B cell (primary cell): ENCODE measurements around the gene TMEM132D. TPM values are rescaled to one million over a fixed set of nuclear protein-coding genes. Genes with fewer than 3 reads are reported as not detected.

ENCODE experiments used
- ATAC-seq: fragments of 200-7000 bp; cut with Tn5 transposase; one replicate; pipeline ENCODE4 v1.10.0; 2021; ENCODE audit warnings: low read depth, mild to moderate bottlenecking, moderate number of reproducible peaks, moderate library complexity
- CTCF ChIA-PET: fragments of 350-600 bp; sonication (Branson Sonifier 250); formaldehyde crosslinking; loops from one replicate; lab custom pipeline; 2021; ENCODE audit warnings: antibody characterized with exemption, inconsistent platforms; lab: Charles Lee
- POLR2A ChIA-PET: fragments of 350-600 bp; sonication (Branson Sonifier 250); formaldehyde crosslinking; loops from one replicate; lab custom pipeline; 2021; ENCODE audit warnings: antibody characterized with exemption; lab: Charles Lee
- DNase-seq: peaks from one replicate; pipeline ENCODE4 v3.0.0; 2013
- H2AFZ ChIP-seq: 2 replicates; pipeline ENCODE4 v1.6.1; 2012; ENCODE audit warnings: mild to moderate bottlenecking, low read depth, low read length; ENCODE audit not compliant: insufficient read depth, poor library complexity, severe bottlenecking
- H3K27ac ChIP-seq, 2 donors: 1 replicate in 1 of 2; 2 replicates in 1 of 2; pipeline ENCODE4 v1.5.1; 2012 to 2013; ENCODE audit warnings: low read length in 2 of 2, mild to moderate bottlenecking in 2 of 2, moderate library complexity in 1 of 2
- H3K27me3 ChIP-seq, 4 experiments: fragments of 200-600 bp in 1 of 4; sonication (generic) in 1 of 4; replicated peaks in 1 of 4; 1 replicate in 2 of 4; 2 replicates in 2 of 4; pipeline versions ENCODE4 v1.6.1 to v1.7.0; 2013 to 2016; ENCODE audit warnings: low read length in 3 of 4, mild to moderate bottlenecking in 2 of 4, mixed read lengths in 1 of 4, moderate library complexity in 1 of 4; ENCODE audit not compliant: insufficient read depth in 4 of 4, control insufficient read depth in 3 of 4; ENCODE audit errors: control extremely low read depth in 1 of 4
- H3K36me3 ChIP-seq, 2 experiments: replicated peaks in 1 of 2; 1 replicate in 1 of 2; 2 replicates in 1 of 2; pipeline versions ENCODE4 v1.6.1 to v1.7.1; 2013; ENCODE audit warnings: low read length in 1 of 2; ENCODE audit not compliant: insufficient read depth in 2 of 2, control insufficient read depth in 1 of 2; ENCODE audit errors: control extremely low read depth in 1 of 2, extremely low read depth in 1 of 2
- H3K4me1 ChIP-seq, 2 donors: fragments of 200-600 bp in 1 of 2; sonication (generic) in 1 of 2; 1 replicate in 1 of 2; 2 replicates in 1 of 2; pipeline versions ENCODE4 v1.5.1 to v1.6.1; 2013 to 2017; ENCODE audit warnings: low read length in 2 of 2; ENCODE audit not compliant: control insufficient read depth in 2 of 2, insufficient read depth in 2 of 2
- H3K4me2 ChIP-seq: replicated peaks from 2 replicates; pipeline ENCODE3; 2012; ENCODE audit warnings: mild to moderate bottlenecking, low read depth, low read length; ENCODE audit not compliant: poor library complexity, severe bottlenecking
- H3K4me3 ChIP-seq, 5 experiments: fragments of 200-600 bp in 1 of 5; sonication (generic) in 1 of 5; 1 replicate in 3 of 5; 2 replicates in 2 of 5; pipeline versions ENCODE4 v1.5.1 to v1.7.0; 2011 to 2016; ENCODE audit warnings: low read length in 4 of 5, mild to moderate bottlenecking in 4 of 5, low read depth in 2 of 5, control low read depth in 1 of 5, moderate library complexity in 1 of 5; ENCODE audit not compliant: insufficient read depth in 1 of 5; ENCODE audit errors: control extremely low read depth in 1 of 5, extremely low read depth in 1 of 5
- H3K79me2 ChIP-seq: fragments of 200-600 bp; sonication (generic); one replicate; pipeline ENCODE4 v1.6.0; 2016; ENCODE audit warnings: low read length; ENCODE audit not compliant: control insufficient read depth, insufficient read depth
- H3K9ac ChIP-seq: fragments of 200-600 bp; sonication (generic); 2 replicates; pipeline ENCODE4 v1.6.1; 2017; ENCODE audit warnings: mild to moderate bottlenecking, low read length, moderate library complexity
- H3K9me3 ChIP-seq, 3 donors: one replicate each; pipeline versions ENCODE4 v1.6.1 to v1.7.1; 2013; ENCODE audit warnings: low read length in 2 of 3; ENCODE audit not compliant: control insufficient read depth in 2 of 3, insufficient read depth in 1 of 3; ENCODE audit errors: control extremely low read depth in 1 of 3
- H4K20me1 ChIP-seq: 2 replicates; pipeline ENCODE4 v1.6.0; 2012; ENCODE audit warnings: mild to moderate bottlenecking, low read length; ENCODE audit not compliant: insufficient read depth, control insufficient read depth, poor library complexity, severe bottlenecking
- H3K27ac Mint-ChIP-seq: one replicate; pipeline ENCODE4 v1.8.0; 2021; ENCODE audit warnings: mixed read lengths
- H3K27me3 Mint-ChIP-seq: one replicate; pipeline ENCODE4 v1.8.0; 2021; ENCODE audit warnings: mixed read lengths
- H3K4me1 Mint-ChIP-seq: one replicate; pipeline ENCODE4 v1.8.0; 2021; ENCODE audit warnings: mixed read lengths
- H3K4me3 Mint-ChIP-seq: one replicate; pipeline ENCODE4 v1.8.0; 2021; ENCODE audit warnings: mixed read lengths
- H3K9me3 Mint-ChIP-seq: one replicate; pipeline ENCODE4 v1.8.0; 2022; ENCODE audit warnings: mixed read lengths; ENCODE audit not compliant: insufficient read depth
- EZH2 ChIP-seq: IDR thresholded peaks from 2 replicates; pipeline ENCODE4 v1.6.1; 2012; ENCODE audit warnings: borderline replicate concordance, low read depth, mild to moderate bottlenecking, moderate library complexity, low read length; ENCODE audit not compliant: insufficient read depth, poor library complexity, severe bottlenecking
- WGBS: methylation state at CpG from one replicate; pipeline ENCODE4 v1.1.5; 2013; ENCODE audit warnings: missing lambda C conversion rate; ENCODE audit not compliant: insufficient coverage; 5-methylcytosine and 5-hydroxymethylcytosine counted together
- intact Hi-C: fragments of 100-400 bp; cut with micrococcal nuclease; formaldehyde crosslinking; loops from one replicate; pipeline ENCODE4 v1.10.0; 2022
- polyA plus RNA-seq: library from polyadenylated mRNA; depleted of rRNA; stranded (reverse); fragments of >200 nt; gene quantifications from 2 replicates; pipeline ENCODE4 v1.2.3, GENCODE V29; 2012
- total RNA-seq, 2 donors: library from RNA; stranded (reverse); fragments of 120-200 nt in 1 of 2; gene quantifications; 1 replicate in 1 of 2; 2 replicates in 1 of 2; pipeline versions ENCODE4 v1.2.3 to v1.2.4, GENCODE V29; 2013 to 2022
- TF ChIP-seq, protein P1 (sequence below): fragments of 200-600 bp; IDR thresholded peaks from one replicate; pipeline ENCODE4 v1.8.0; 2022; ENCODE audit warnings: antibody characterized with exemption, mild to moderate bottlenecking

The TMEM132D gene
- total and polyA plus RNA-seq, 2 donors (not counting 1 experiment from before 2014, with no cell fraction given): not detected

GRCh38 chr12:129544716-129545115 lies 359.1 kb downstream of the TMEM132D start:
- Histone ChIP-seq H3K9ac (no peak overlapping the region), H3K36me3 (no peaks in the 10 kb centered on the region), H4K20me1 (no peaks in the 10 kb centered on the region), H3K9me3 (peaks cover 1 to 13% (median 3%) of the 10 kb centered on the region in 3 donors), H3K79me2 (no peaks in the 10 kb centered on the region), H3K4me3 (no peak overlapping the region), H2AFZ (no peak overlapping the region), H3K27ac (no peak overlapping the region), H3K4me1 (no peaks in the 10 kb centered on the region), H3K4me2 (no peak overlapping the region), H3K27me3 (no peaks in the 10 kb centered on the region)
- ATAC-seq (no peak), DNase-seq (no peak)
- CTCF ChIA-PET: no interaction called here
- Mint-ChIP-seq H3K4me1 (no peaks in the 10 kb centered on the region), H3K9me3 (peaks cover 3% of the 10 kb centered on the region), H3K27ac (no peak overlapping the region), H3K27me3 (no peaks in the 10 kb centered on the region), H3K4me3 (no peak overlapping the region)
- 100% methylated on average over 4 of the region's 6 CpGs for WGBS
- POLR2A ChIA-PET: no interaction called here
- intact Hi-C loops: no loop called here
- TF ChIP-seq, protein P1, sequence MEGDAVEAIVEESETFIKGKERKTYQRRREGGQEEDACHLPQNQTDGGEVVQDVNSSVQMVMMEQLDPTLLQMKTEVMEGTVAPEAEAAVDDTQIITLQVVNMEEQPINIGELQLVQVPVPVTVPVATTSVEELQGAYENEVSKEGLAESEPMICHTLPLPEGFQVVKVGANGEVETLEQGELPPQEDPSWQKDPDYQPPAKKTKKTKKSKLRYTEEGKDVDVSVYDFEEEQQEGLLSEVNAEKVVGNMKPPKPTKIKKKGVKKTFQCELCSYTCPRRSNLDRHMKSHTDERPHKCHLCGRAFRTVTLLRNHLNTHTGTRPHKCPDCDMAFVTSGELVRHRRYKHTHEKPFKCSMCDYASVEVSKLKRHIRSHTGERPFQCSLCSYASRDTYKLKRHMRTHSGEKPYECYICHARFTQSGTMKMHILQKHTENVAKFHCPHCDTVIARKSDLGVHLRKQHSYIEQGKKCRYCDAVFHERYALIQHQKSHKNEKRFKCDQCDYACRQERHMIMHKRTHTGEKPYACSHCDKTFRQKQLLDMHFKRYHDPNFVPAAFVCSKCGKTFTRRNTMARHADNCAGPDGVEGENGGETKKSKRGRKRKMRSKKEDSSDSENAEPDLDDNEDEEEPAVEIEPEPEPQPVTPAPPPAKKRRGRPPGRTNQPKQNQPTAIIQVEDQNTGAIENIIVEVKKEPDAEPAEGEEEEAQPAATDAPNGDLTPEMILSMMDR: no peak
- no peak for TF ChIP-seq EZH2

DNA sequence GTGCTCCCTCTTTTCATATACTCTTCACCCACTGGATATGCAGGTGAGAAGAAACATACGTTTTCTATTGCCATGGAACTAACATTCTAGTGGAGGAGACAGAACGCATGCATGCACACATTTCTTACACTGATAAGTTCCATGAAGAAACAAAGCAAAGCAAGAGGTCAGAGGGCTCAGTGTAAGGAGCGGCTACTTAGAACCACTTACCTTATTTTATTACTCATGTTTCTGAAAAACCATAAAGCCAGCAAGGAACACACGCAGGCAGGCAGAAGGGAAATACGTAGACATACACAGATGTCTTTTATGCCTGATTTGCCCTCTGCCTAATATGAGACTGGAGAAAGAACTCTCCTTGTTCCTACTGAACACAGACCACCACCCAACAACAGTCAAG lies 362.9 kb downstream of the TMEM132D start:
- DNase-seq (no peak), ATAC-seq (no peak)
- Histone ChIP-seq H3K9me3 (peaks cover 0 to 10% (median under 1%) of the 10 kb centered on the region in 3 donors), H3K79me2 (no peaks in the 10 kb centered on the region), H3K4me3 (no peak overlapping the region), H3K9ac (no peak overlapping the region), H3K4me2 (no peak overlapping the region), H2AFZ (no peak overlapping the region), H3K36me3 (no peaks in the 10 kb centered on the region), H4K20me1 (no peaks in the 10 kb centered on the region), H3K27ac (no peak overlapping the region), H3K4me1 (no peaks in the 10 kb centered on the region), H3K27me3 (no peaks in the 10 kb centered on the region)
- H3K4me1 Mint-ChIP-seq: no peaks in the 10 kb centered on the region
- TF ChIP-seq EZH2: no peak
- TF ChIP-seq, protein P1: no peak
- no peaks in the 10 kb centered on the region for H3K27me3 Mint-ChIP-seq
- POLR2A ChIA-PET: no interaction called here
- 67% methylated on average over 1 of the region's 5 CpGs for WGBS
- intact Hi-C loops: no loop called here
- CTCF ChIA-PET: no interaction called here
- H3K4me3 Mint-ChIP-seq: no peak overlapping the region
- no peaks in the 10 kb centered on the region for H3K9me3 Mint-ChIP-seq
- H3K27ac Mint-ChIP-seq: no peak overlapping the region
